Hepatocyte (in vitro differentiated cells): Measurements from ENCODE around the gene DDX41. TPM values are rescaled to one million over a fixed set of nuclear protein-coding genes. Genes with fewer than 3 reads are reported as not detected.

Experiments
- DNase-seq: peaks from one replicate; pipeline ENCODE4 v3.0.0-alpha.2; 2016; ENCODE audit warnings: low spot score
- H2AFZ ChIP-seq: fragments of 200-600 bp; sonication (generic); 2 replicates; pipeline ENCODE4 v1.6.0; 2016; ENCODE audit warnings: antibody characterized with exemption, mild to moderate bottlenecking
- H3K27ac ChIP-seq: fragments of 200-600 bp; sonication (generic); 2 replicates; pipeline ENCODE4 v1.5.1; 2016; ENCODE audit warnings: mild to moderate bottlenecking
- H3K27me3 ChIP-seq: fragments of 200-600 bp; sonication (generic); 2 replicates; pipeline ENCODE4 v1.6.1; 2016
- H3K36me3 ChIP-seq: fragments of 200-600 bp; sonication (generic); replicated peaks from 2 replicates; pipeline ENCODE4 v1.5.1; 2016; ENCODE audit warnings: low read depth; ENCODE audit not compliant: insufficient read depth
- H3K4me1 ChIP-seq: fragments of 200-600 bp; sonication (generic); 2 replicates; pipeline ENCODE4 v1.5.1; 2016; ENCODE audit warnings: mild to moderate bottlenecking, moderate library complexity; ENCODE audit not compliant: insufficient read depth
- H3K4me2 ChIP-seq: fragments of 200-600 bp; sonication (generic); 2 replicates; pipeline ENCODE4 v1.6.0; 2016
- H3K4me3 ChIP-seq: fragments of 200-600 bp; sonication (generic); 2 replicates; pipeline ENCODE4 v1.5.1; 2016; ENCODE audit warnings: mild to moderate bottlenecking
- H3K79me2 ChIP-seq: fragments of 200-600 bp; sonication (generic); 2 replicates; pipeline ENCODE4 v1.6.0; 2017; ENCODE audit warnings: mild to moderate bottlenecking
- H3K9me2 ChIP-seq: fragments of 200-600 bp; sonication (generic); replicated peaks from 2 replicates; pipeline ENCODE4 v1.6.0; 2017; ENCODE audit warnings: mild to moderate bottlenecking; ENCODE audit not compliant: insufficient read depth
- H3K9me3 ChIP-seq: fragments of 200-600 bp; sonication (generic); 2 replicates; pipeline ENCODE4 v1.5.1; 2016; ENCODE audit warnings: low read depth, mild to moderate bottlenecking
- H4K20me1 ChIP-seq: fragments of 200-600 bp; sonication (generic); 2 replicates; pipeline ENCODE4 v1.6.0; 2016; ENCODE audit warnings: mild to moderate bottlenecking; ENCODE audit not compliant: insufficient read depth, poor library complexity, severe bottlenecking
- CTCF ChIP-seq: fragments of 200-600 bp; sonication (generic); IDR thresholded peaks from 2 replicates; pipeline ENCODE4 v1.5.1; 2016; ENCODE audit warnings: antibody characterized with exemption, mild to moderate bottlenecking; ENCODE audit not compliant: poor library complexity
- EZH2 ChIP-seq: fragments of 200-600 bp; sonication (generic); IDR thresholded peaks from 2 replicates; pipeline ENCODE4 v1.6.1; 2016; ENCODE audit warnings: antibody characterized with exemption, mild to moderate bottlenecking, borderline replicate concordance
- EZH2phosphoT487 ChIP-seq: fragments of 200-600 bp; sonication (generic); IDR thresholded peaks from one replicate; pipeline ENCODE4 v1.6.1; 2018; ENCODE audit warnings: antibody characterized with exemption, mild to moderate bottlenecking, low read depth, moderate library complexity; ENCODE audit not compliant: unreplicated experiment, severe bottlenecking
- WGBS: methylation state at CpG from one replicate; pipeline ENCODE4 v1.1.6; 2016; ENCODE audit warnings: low lambda C conversion rate; ENCODE audit errors: missing lambda C conversion rate; 5-methylcytosine and 5-hydroxymethylcytosine counted together
- polyA plus RNA-seq: library from polyadenylated mRNA; unstranded; fragments of >200 nt; fragmentation: Nextera tagmentation; extraction: Ambion mirVana; gene quantifications from 2 replicates; pipeline ENCODE4 v1.2.1, GENCODE V29; 2016
- total RNA-seq: library from RNA; depleted of rRNA; stranded (reverse); fragments of >200 nt; gene quantifications from 2 replicates; pipeline ENCODE4 v1.2.3, GENCODE V29; 2014

The DDX41 gene
- total and polyA plus RNA-seq, 2 experiments from 2014 or later = 45.0 to 50.7 TPM

DNA sequence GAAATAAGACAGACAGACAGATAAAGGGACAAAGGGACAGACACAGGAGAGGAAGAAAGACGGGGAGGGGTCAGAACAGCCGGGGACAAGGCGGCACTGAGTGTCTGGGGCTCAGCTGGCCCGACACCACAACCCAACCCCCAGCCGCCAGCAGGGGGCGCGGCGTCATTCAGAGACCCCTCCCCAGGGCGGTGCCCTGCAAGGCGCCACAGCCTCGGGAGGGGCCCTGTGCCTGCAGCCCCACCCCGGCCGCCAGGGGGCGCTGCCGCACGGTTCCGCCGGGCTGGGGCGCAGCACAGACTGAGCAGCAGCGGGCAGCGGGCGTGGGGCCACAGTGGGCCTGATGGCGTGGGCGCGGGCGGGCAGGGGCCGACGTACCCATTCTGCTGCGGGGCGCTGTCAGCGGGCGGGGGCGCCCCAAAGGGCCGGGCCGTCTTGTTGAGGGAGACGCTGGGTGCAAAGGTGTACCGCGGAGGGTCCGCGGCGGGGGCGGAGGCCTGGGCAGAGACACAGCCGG, 25.3 kb downstream of the DDX41 start:
- H3K4me2 ChIP-seq = no peak overlapping the region

GRCh38 chr5:177490992-177491391, 25.8 kb downstream of the DDX41 start:
- H4K20me1 ChIP-seq = peaks cover 8% of the 10 kb centered on the region
- H3K27me3 ChIP-seq = no peaks in the 10 kb centered on the region
- no peaks in the 10 kb centered on the region for H3K9me2 ChIP-seq
- no peaks in the 10 kb centered on the region for H3K36me3 ChIP-seq
- H3K4me3 ChIP-seq = no peak overlapping the region
- H2AFZ ChIP-seq = no peak overlapping the region
- peaks cover 22% of the 10 kb centered on the region for H3K4me1 ChIP-seq
- no peak overlapping the region for H3K27ac ChIP-seq
- no peaks in the 10 kb centered on the region for H3K9me3 ChIP-seq
- DNase-seq = no peak
- H3K79me2 ChIP-seq = peaks cover 18% of the 10 kb centered on the region
- TF ChIP-seq CTCF = no peak
- TF ChIP-seq EZH2phosphoT487 = no peak
- no peak for TF ChIP-seq EZH2
- WGBS = 97% methylated on average over 15 of the region's 16 CpGs
- no peak overlapping the region for H3K4me2 ChIP-seq

More for the DNA sequence above, 25.3 kb downstream of the DDX41 start:
- no peak overlapping the region for H3K27ac ChIP-seq
- H2AFZ ChIP-seq = no peak overlapping the region
- 44% methylated on average over 14 of the region's 43 CpGs for WGBS
- no peaks in the 10 kb centered on the region for H3K36me3 ChIP-seq
- H3K79me2 ChIP-seq = peaks cover 20% of the 10 kb centered on the region
- peaks cover 8% of the 10 kb centered on the region for H4K20me1 ChIP-seq
- no peak for TF ChIP-seq EZH2phosphoT487
- peak; percentile 53 for TF ChIP-seq CTCF
- TF ChIP-seq EZH2 = no peak
- peaks cover 27% of the 10 kb centered on the region for H3K4me1 ChIP-seq
- H3K9me3 ChIP-seq = no peaks in the 10 kb centered on the region
- no peaks in the 10 kb centered on the region for H3K27me3 ChIP-seq
- no peaks in the 10 kb centered on the region for H3K9me2 ChIP-seq
- DNase-seq = peak; percentile 65
- H3K4me3 ChIP-seq = no peak overlapping the region

DNA sequence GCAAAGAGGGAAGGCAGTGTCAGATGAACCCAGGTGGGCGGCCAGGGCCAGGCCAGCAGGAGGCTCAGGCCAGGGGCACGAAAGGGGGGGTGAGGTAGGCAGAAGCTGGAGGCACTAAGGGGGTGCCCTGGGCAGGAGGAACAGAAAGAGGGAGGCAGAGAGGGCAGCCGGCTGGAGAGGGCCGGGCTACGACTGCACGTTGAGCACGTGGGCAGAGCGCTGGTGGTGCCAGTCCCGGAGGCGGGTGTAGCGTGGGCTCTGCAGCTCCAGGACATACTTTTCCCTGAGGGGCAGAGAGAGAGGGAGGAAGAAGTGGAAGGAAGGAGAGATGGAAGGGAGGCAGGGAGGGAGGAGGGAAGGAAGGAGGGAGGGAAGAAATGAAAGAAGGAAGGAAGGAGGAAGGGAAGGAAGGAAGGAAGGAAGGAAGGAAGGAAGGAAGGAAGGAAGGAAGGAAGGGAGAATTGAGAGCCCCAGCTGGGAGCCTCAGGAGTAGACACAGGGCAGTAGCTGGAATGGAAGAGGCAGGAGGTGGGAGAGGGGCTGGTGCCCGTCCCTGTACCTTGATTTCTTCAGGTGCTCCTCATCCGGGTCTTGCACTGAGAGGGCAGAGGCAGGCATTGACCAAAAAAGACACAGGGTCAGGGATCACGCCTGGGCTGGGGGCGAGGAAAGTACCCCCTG, 26.3 kb downstream of the DDX41 start:
- Histone ChIP-seq H3K27ac (no peak overlapping the region), H3K27me3 (no peaks in the 10 kb centered on the region), H3K4me2 (no peak overlapping the region), H4K20me1 (peaks cover 8% of the 10 kb centered on the region), H3K4me3 (no peak overlapping the region), H2AFZ (no peak overlapping the region), H3K4me1 (peaks cover 17% of the 10 kb centered on the region), H3K9me3 (no peaks in the 10 kb centered on the region), H3K9me2 (no peaks in the 10 kb centered on the region), H3K79me2 (peaks cover 18% of the 10 kb centered on the region), H3K36me3 (no peaks in the 10 kb centered on the region)
- 96% methylated on average over 14 of the region's 15 CpGs for WGBS
- no peak for DNase-seq
- TF ChIP-seq EZH2phosphoT487 = no peak

GRCh38 chr5:177489119-177489716, 27.5 kb downstream of the DDX41 start:
- TF ChIP-seq CTCF = peak; percentile 10
- no peak for TF ChIP-seq EZH2phosphoT487
- no peak for TF ChIP-seq EZH2
- Histone ChIP-seq H3K9me3 (no peaks in the 10 kb centered on the region), H4K20me1 (peaks cover 6% of the 10 kb centered on the region), H3K4me2 (no peak overlapping the region), H3K27me3 (no peaks in the 10 kb centered on the region), H3K4me3 (no peak overlapping the region), H3K27ac (no peak overlapping the region), H3K9me2 (no peaks in the 10 kb centered on the region), H3K79me2 (peaks cover 16% of the 10 kb centered on the region), H3K36me3 (no peaks in the 10 kb centered on the region), H3K4me1 (peaks cover 8% of the 10 kb centered on the region), H2AFZ (no peak overlapping the region)
- WGBS = 83% methylated on average over 16 of the region's 26 CpGs
- DNase-seq = no peak
